A549 (cell line): Measurements from ENCODE around the gene GOLGA6L25. TPM values are rescaled to one million over a fixed set of nuclear protein-coding genes. Genes with fewer than 3 reads are reported as not detected.
"Not testable (repeated sequence)": the region's sequence is repeated elsewhere in the genome, so short reads cannot be mapped to it uniquely, and the experiment has no call there.

ENCODE experiments used
- ATAC-seq, 2 experiments: fragments of 200-7000 bp in 1 of 2; fragments of >200 bp in 1 of 2; cut with Nextera tagmentation in 1 of 2; cut with Tn5 transposase in 1 of 2; 3 replicates each; pipeline versions ENCODE4 v1.8.0 to v1.9.1; 2018 to 2020; ENCODE audit warnings: mild to moderate bottlenecking in 1 of 2, moderate library complexity in 1 of 2
- CTCF ChIA-PET: fragments of 300-600 bp; sonication (Branson Sonifier 250); formaldehyde crosslinking; extraction: SDS; loops from one replicate; lab custom pipeline; 2021; ENCODE audit warnings: antibody characterized with exemption, inconsistent platforms; lab: Yijun Ruan, JAX
- POLR2A ChIA-PET: fragments of 350-600 bp; formaldehyde crosslinking; extraction: SDS; loops from one replicate; lab custom pipeline; 2021; ENCODE audit warnings: antibody characterized with exemption, inconsistent platforms; lab: Yijun Ruan, JAX
- DNase-seq, 2 experiments: peaks; one replicate each; pipeline versions ENCODE4 v3.0.0 to v3.0.0-alpha.2; 2011 to 2016; ENCODE audit warnings: low read depth in 1 of 2, low spot score in 1 of 2
- FAIRE-seq: peaks from 2 replicates; lab custom pipeline; 2011; peaks lifted over from hg19 to GRCh38; lab: Jason Lieb, UNC
- H3K27ac ChIP-seq, 2 experiments: fragments of >200 bp; sonication (Bioruptor Twin); formaldehyde crosslinking; 3 replicates each; pipeline ENCODE4 v1.5.1; 2016 to 2017
- H3K4me1 ChIP-seq: fragments of >200 bp; sonication (Bioruptor Twin); formaldehyde crosslinking; 3 replicates; pipeline ENCODE4 v1.6.1; 2016
- H3K4me2 ChIP-seq: fragments of >200 bp; sonication (Bioruptor Twin); formaldehyde crosslinking; 3 replicates; pipeline ENCODE4 v1.6.1; 2016
- H3K4me3 ChIP-seq: fragments of >200 bp; sonication (Bioruptor Twin); formaldehyde crosslinking; 3 replicates; pipeline ENCODE4 v1.5.1; 2016
- H3K9me3 ChIP-seq: fragments of >200 bp; sonication (Bioruptor Twin); formaldehyde crosslinking; 3 replicates; pipeline ENCODE4 v1.6.1; 2016
- whole genome bisulfite sequencing: methylation state at CpG from one replicate; pipeline ENCODE4 v1.1.6; 2017; ENCODE audit errors: missing lambda C conversion rate; 5-methylcytosine and 5-hydroxymethylcytosine counted together
- polyA plus RNA-seq, 4 experiments: library from polyadenylated mRNA; depleted of rRNA in 3 of 4; stranded (reverse); fragments of >200 nt; fragmentation: RNase III in 1 of 4; extraction: RNeasy Plus Mini Kit Qiagen cat#74134 plus additional on column Dnase treatment in 1 of 4; gene quantifications; 2 replicates in 3 of 4; 3 replicates in 1 of 4; pipeline ENCODE4 v1.2.3, GENCODE V29; 2011 to 2017
- small RNA-seq, 6 experiments: library from RNA; depleted of rRNA; stranded (forward); fragments of <200 nt; gene quantifications; one replicate each; pipeline ENCODE3, GENCODE V24; 2012

The GOLGA6L25 gene
- polyA plus RNA-seq, 2 of the 4 experiments (the other 2 are of a cell fraction): not detected

GRCh38 chr15:28597471-28597870, 44.1 kb downstream of the GOLGA6L25 start:
- H3K9me3 ChIP-seq, H3K4me2 ChIP-seq, CTCF ChIA-PET, H3K4me1 ChIP-seq, FAIRE-seq, DNase-seq, POLR2A ChIA-PET, ATAC-seq, H3K4me3 ChIP-seq, H3K27ac ChIP-seq: not testable (repeated sequence)
- no CpG with 5 or more reads among the region's 10 CpGs for WGBS

GRCh38 chr15:28598209-28598608, 44.8 kb downstream of the GOLGA6L25 start:
- H3K27ac ChIP-seq, H3K4me2 ChIP-seq, FAIRE-seq, H3K9me3 ChIP-seq, H3K4me1 ChIP-seq, CTCF ChIA-PET, H3K4me3 ChIP-seq, ATAC-seq, POLR2A ChIA-PET, DNase-seq: not testable (repeated sequence)
- 81% methylated on average over 8 of the region's 8 CpGs for WGBS

- FAIRE-seq, POLR2A ChIA-PET: not testable (repeated sequence)
These were observed 48.8 kb downstream of the GOLGA6L25 start for GRCh38 chr15:28602152-28602551.

More at GRCh38 chr15:28602152-28602551, 48.8 kb downstream of the GOLGA6L25 start:
- 92% methylated on average over 4 of the region's 9 CpGs for WGBS
- H3K4me2 ChIP-seq, H3K9me3 ChIP-seq, ATAC-seq, H3K4me3 ChIP-seq, CTCF ChIA-PET, DNase-seq, H3K27ac ChIP-seq, H3K4me1 ChIP-seq: not testable (repeated sequence)

Small RNA genes within 50 kb of the gene (small RNA-seq; reads per million reads assigned to genes)
- 0 reads per million in 6 experiments for gene AC138749.2
- gene RF00017: 0 reads per million in 6 experiments

Other genes starting within 250 kb of the GOLGA6L25 start
- 32.8 and 40.9 TPM in 2 replicates for gene HERC2, start 231.4 kb upstream of the GOLGA6L25 start, polyA plus RNA-seq (2011; rRNA removed)
- 31.4 to 34.2 TPM (median 33.4 TPM) in 3 replicates for gene HERC2, start 231.4 kb upstream of the GOLGA6L25 start, polyA plus RNA-seq (2017; fragmentation: RNase III; extraction: RNeasy Plus Mini Kit Qiagen cat#74134 plus additional on column Dnase treatment)
- not detected in 2 replicates for gene GOLGA6L24, start 195.5 kb upstream of the GOLGA6L25 start, polyA plus RNA-seq (2011; rRNA removed)
- not detected in 3 replicates for gene GOLGA6L24, start 195.5 kb upstream of the GOLGA6L25 start, polyA plus RNA-seq (2017; fragmentation: RNase III; extraction: RNeasy Plus Mini Kit Qiagen cat#74134 plus additional on column Dnase treatment)
- gene GOLGA8F, start 174.9 kb upstream of the GOLGA6L25 start, polyA plus RNA-seq (2011; rRNA removed): not detected in 2 replicates
- gene GOLGA8F, start 174.9 kb upstream of the GOLGA6L25 start, polyA plus RNA-seq (2017; fragmentation: RNase III; extraction: RNeasy Plus Mini Kit Qiagen cat#74134 plus additional on column Dnase treatment): 0.03 TPM in 1 of 3 replicates, not detected in the others
- gene GOLGA8G, start 20.6 kb upstream of the GOLGA6L25 start, polyA plus RNA-seq (2011; rRNA removed): 0.04 TPM in 1 of 2 replicates, not detected in the other
- gene GOLGA8G, start 20.6 kb upstream of the GOLGA6L25 start, polyA plus RNA-seq (2017; fragmentation: RNase III; extraction: RNeasy Plus Mini Kit Qiagen cat#74134 plus additional on column Dnase treatment): 0.03 to 0.05 TPM (median 0.04 TPM) in 3 replicates
- 0.49 and 0.52 TPM in 2 replicates for gene GOLGA8M, start 158.9 kb downstream of the GOLGA6L25 start, polyA plus RNA-seq (2011; rRNA removed)
- gene GOLGA8M, start 158.9 kb downstream of the GOLGA6L25 start, polyA plus RNA-seq (2017; fragmentation: RNase III; extraction: RNeasy Plus Mini Kit Qiagen cat#74134 plus additional on column Dnase treatment): 0.27 to 0.47 TPM (median 0.33 TPM) in 3 replicates